Left renal cortex interstitium (tissue), 4 donors: ENCODE data around the gene ZNF808. TPM values are rescaled to one million over a fixed set of nuclear protein-coding genes. Genes with fewer than 3 reads are reported as not detected.
A peak's percentile ranks its signal among the peaks of the same experiment; 100 is the strongest.
"Not testable (repeated sequence)": the region's sequence is repeated elsewhere in the genome, so short reads cannot be mapped to it uniquely, and the experiment has no call there.

Experiments used
- DNase-seq, 4 donors: peaks; one replicate each; pipeline ENCODE4 v3.0.0-alpha.2; 2013; ENCODE audit warnings: low read depth in 4 of 4, low spot score in 2 of 4, missing footprints in 1 of 4
- polyA plus RNA-seq, 4 donors: library from polyadenylated mRNA; unstranded; fragments of 120-200 nt; gene quantifications; one replicate each; pipeline ENCODE4 v1.2.1, GENCODE V29; 2013; ENCODE audit not compliant: insufficient read length in 4 of 4

The ZNF808 gene
- polyA plus RNA-seq, 4 donors = 6.9 to 19.4 (median 14.1) TPM

DNA sequence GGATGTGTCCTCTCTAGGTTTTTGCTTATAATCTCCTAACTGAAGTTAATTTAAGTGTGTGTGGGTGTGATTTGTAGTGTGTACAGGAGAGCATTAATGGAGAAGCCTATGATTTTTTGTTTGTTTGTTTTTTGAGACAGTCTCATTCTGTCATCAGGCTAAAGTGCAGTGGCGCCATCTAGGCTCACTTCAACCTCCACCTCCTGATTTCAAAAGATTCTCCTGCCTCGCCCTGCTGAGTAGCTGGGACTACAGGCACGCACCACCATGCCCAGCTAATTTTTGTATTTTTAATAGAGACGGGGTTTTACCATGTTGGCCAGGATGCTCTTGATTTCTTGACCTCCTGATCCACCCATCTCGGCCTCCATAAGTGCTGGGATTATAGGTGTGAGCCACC is 63.3 kb downstream of the ZNF808 start:
- no peak for DNase-seq

DNA sequence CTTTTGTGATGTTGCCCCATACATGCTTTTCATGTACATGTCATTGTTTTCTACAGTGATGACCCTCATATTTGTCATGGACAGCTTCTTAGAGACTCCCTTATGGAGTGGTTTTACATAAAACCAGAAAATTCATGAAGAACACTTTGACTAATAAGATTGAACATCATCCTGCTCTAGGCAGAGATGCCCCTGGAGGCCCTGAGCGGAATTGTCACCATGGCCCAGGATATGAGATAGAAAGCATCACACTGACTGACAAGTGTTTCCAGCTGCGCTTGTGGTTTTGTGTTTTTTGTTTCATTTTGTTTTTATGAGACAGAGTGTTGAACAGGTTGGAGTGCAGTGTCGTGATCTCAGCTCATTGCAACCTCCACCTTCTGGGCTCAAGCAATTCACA is 64.8 kb downstream of the ZNF808 start:
- no peak for DNase-seq

DNA sequence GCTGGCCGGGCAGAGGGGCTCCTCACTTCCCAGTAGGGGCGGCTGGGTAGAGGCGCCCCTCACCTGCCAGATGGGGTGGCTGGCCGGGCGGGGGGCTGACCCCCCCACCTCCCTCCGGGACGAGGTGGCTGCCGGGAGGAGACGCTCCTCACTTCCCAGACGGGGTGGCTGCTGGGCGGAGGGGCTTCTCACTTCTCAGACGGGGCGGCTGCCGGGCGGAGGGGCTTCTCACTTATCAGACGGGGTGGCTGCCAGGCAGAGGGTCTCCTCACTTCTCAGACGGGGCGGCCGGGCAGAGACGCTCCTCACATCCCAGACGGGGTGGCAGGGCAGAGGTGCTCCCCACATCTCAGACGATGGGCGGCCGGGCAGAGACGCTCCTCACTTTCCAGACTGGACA is 66.0 kb downstream of the ZNF808 start:
- DNase-seq = not testable (repeated sequence)

DNA sequence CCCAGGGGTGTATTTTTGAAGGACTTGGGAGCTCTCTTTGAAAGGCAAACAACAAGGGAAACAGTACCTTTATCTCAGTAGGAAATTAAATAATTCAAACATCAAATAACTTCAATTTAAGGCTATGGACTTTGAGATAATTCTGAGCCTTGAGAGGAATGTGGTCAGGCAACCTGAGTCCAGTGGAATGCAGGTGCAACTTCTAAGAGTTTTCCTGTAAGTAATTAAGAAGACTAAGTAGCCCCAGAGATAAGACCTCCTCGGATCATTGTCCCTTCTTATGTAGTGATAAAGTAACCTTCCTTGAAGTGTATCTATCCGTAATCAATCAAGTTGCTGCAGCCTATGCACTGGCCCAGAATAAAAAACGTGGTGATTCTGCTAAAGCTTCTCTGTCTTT is 71.8 kb downstream of the ZNF808 start:
- no peak for DNase-seq

DNA sequence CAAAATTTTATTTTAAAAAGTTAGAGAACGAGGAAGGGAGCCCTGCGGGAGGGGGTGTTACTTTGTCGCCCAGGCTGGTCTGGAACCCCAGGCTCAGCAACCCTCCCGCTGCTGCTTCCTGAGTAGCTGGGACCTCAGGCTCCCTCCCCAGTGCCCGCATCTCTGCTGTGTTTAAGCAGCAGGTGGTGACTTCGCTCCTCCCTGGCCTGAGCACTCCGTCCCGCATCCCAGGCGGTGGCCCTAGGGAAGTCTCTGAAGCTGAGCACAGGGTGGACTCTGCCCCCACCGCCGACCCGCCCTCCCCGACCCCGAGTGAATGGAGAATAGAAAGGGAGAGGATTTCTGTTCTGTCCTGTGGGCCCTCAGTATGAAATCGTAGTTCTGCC is 73.2 kb downstream of the ZNF808 start:
- no peak for DNase-seq

DNA sequence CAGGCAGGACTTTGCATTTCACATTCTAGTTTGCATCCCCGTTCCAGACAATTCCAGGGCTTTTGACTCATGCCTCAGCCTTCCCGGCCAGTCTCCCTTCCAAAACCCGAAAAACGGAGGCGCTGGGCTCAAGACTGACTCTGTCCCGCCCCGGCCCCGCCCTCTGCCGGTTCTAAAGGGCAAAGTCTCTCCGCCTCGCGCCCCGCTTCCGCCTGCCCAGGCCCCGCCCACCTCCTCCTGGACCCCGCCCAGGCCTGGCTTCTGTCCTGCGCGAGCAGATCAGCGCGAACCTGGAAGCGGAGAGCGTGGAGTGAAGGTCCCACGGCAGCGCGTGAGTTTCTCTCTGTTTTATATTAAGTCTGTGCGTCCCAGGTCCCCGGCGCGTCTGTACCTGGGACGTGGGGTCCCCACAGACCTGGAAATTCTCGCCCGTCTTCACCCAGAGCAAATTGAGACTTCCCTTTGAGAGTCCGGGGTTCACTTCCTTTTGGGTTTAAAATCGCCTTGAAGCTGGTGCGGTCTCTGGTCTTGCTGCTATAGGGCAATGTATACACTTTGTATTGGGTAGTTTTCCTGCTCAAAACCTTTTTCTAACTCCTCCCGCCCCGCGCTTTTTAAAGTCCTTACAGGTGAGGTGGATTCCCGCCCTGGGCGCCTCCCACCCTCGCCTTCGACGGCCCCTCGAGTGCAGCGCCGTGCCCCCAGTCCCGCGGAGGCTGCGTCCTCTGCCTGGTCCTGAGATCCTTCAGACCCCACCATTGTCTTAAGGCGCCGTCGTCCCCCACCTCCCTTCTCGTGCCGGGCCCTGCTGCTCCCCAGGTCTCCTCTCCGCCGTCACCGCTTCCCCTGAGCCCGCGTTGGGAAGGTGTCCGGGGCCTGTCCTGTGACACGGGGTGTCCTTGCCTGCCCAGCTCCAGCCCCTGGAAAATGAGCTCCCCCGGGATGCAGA is 73.8 kb downstream of the ZNF808 start:
- DNase-seq = peak; percentile 64 to 86 (median 76)

DNA sequence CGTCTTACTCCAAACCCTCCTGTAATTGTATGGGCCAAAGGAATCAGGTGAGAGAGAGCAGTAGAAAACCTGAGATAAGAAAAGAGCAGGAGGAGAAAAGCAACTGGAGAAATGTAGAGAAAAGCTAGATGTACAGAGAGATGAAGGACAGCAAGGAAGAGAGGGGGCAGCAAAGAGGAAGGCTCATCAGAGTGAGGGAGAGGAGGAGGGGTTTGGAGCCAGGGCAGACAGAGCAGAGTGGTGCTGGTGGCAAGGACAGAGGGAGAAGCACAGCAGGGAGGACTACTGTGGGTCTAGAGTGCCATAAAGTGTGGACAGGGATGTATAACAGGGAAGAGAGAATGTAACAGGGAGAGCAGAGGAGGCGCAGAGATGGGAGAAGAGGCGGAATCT is 74.5 kb downstream of the ZNF808 start:
- not testable (repeated sequence) for DNase-seq

DNA sequence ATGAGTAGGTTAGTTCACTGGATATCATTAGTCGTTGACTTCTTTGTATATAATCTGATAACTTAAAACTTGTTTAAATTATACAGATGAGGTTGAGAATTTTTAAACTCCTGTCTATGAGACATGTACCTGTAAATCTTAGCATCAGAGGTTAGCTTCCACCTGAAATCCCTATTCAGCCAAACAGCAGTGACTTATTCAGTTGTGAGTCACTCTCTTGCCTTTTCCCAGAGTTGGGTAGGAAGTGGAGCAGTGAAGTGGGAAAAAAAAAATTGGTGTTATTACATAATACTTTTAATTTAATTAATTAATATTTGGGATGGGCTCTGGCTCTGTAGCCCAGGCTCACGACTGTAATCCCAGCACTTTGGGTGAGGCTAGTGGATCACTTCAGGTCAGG is 75.5 kb downstream of the ZNF808 start:
- no peak for DNase-seq

DNA sequence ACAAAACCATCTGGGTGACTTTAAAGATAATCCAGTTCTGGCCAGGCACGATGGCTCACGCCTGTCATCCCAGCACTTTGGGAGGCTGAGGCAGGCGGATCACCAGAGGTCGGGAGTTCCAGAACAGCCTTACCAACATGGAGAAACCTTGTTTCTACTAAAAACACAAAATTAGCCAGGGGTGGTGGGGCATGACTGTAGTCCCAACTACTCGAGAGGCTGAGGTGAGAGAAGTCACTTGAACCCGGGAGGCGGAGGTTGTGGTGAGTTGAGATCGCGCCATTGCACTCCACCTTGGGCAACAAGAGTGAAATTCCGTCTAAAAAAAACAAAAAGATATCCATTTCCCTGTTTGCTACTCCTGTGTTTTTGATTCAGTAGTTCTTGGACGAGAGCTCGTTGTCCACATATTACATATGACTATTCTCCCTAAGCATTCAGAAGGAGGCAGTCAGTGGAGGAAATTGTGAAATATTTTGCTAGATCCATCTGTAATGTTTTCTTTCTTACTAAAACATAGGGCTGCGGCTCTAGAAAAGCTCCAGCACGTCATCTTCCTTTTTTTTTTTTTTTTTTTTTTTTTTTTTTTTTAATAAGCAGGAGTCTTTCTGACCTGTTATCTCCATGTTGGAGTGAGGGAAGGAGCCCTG is 76.2 kb downstream of the ZNF808 start:
- no peak for DNase-seq

Other genes with a start within 250 kb of the ZNF808 start
- 10 to 100 TPM; 14.1 to 19.0 (median 17.4) TPM for gene ZNF480, start 230.5 kb upstream of the ZNF808 start, polyA plus RNA-seq
- gene ZNF610, start 191.4 kb upstream of the ZNF808 start, polyA plus RNA-seq = 10 to 100 TPM; 10.5 to 12.9 (median 11.8) TPM
- gene ZNF880, start 157.7 kb upstream of the ZNF808 start, polyA plus RNA-seq = 10 to 100 TPM; 19.1 to 28.4 (median 23.0) TPM
- gene ZNF528, start 129.8 kb upstream of the ZNF808 start, polyA plus RNA-seq = 10 to 100 TPM; 22.9 to 64.5 (median 42.1) TPM
- under 1 TPM; 0.34 to 0.57 (median 0.45) TPM for gene ZNF534, start 98.5 kb upstream of the ZNF808 start, polyA plus RNA-seq
- 1 to 10 TPM; 5.1 to 8.6 (median 5.8) TPM for gene ZNF578, start 74.1 kb upstream of the ZNF808 start, polyA plus RNA-seq
- gene ZNF701, start 42.6 kb downstream of the ZNF808 start, polyA plus RNA-seq = 10 to 100 TPM; 12.5 to 22.6 (median 17.4) TPM
- gene ZNF83, start 110.7 kb downstream of the ZNF808 start, polyA plus RNA-seq = 100 to 1,000 TPM in 2 of 4 donors, 10 to 100 TPM in 2; 57.4 to 197 (median 100) TPM
- 10 to 100 TPM; 13.1 to 26.6 (median 18.3) TPM for gene ZNF611, start 207.4 kb downstream of the ZNF808 start, polyA plus RNA-seq